Left lung (tissue), 10 donors: ENCODE results near the gene FGF9. TPM values are rescaled to one million over a fixed set of nuclear protein-coding genes. Genes with fewer than 3 reads are reported as not detected.

Experiments used
- ATAC-seq: fragments of 200-7000 bp; cut with Tn5 transposase; one replicate; pipeline ENCODE4 v1.9.1; 2020; ENCODE audit warnings: moderate library complexity
- DNase-seq, 4 donors: peaks; one replicate each; pipeline ENCODE4 v3.0.0-alpha.2; 2013 to 2020
- H3K27ac ChIP-seq, 2 donors: fragments of 200-600 bp; sonication (generic) in 1 of 2; one replicate each; pipeline versions ENCODE4 v1.5.0 to v1.8.0; 2020 to 2021
- H3K27me3 ChIP-seq, 2 donors: fragments of 200-600 bp; sonication (generic) in 1 of 2; one replicate each; pipeline versions ENCODE4 v1.5.0 to v1.8.0; 2020 to 2021
- H3K36me3 ChIP-seq, 2 donors: fragments of 200-600 bp; sonication (generic) in 1 of 2; one replicate each; pipeline versions ENCODE4 v1.5.0 to v1.8.0; 2020 to 2021
- H3K4me1 ChIP-seq, 2 donors: fragments of 200-600 bp; one replicate each; pipeline ENCODE4 v1.8.0; 2021
- H3K4me3 ChIP-seq, 2 donors: fragments of 200-600 bp; sonication (generic) in 1 of 2; one replicate each; pipeline versions ENCODE4 v1.5.0 to v1.8.0; 2020 to 2021; ENCODE audit warnings: mild to moderate bottlenecking in 1 of 2
- H3K9me3 ChIP-seq, 2 donors: fragments of 200-600 bp; sonication (generic) in 1 of 2; one replicate each; pipeline versions ENCODE4 v1.5.0 to v1.8.0; 2020 to 2021
- CTCF ChIP-seq, 2 donors: fragments of 200-600 bp; sonication (generic) in 1 of 2; IDR thresholded peaks; one replicate each; pipeline versions ENCODE4 v1.5.0 to v1.8.0; 2021; ENCODE audit warnings: antibody characterized with exemption in 2 of 2
- intact Hi-C, 2 donors: fragments of 100-400 bp; cut with DNase I; formaldehyde crosslinking; loops; one replicate each; pipeline versions ENCODE4 v1.11.2 to v1.14.2; 2022
- polyA plus RNA-seq, 6 donors: library from polyadenylated mRNA; unstranded; fragments of 120-200 nt; gene quantifications; one replicate each; pipeline ENCODE4 v1.2.1, GENCODE V29; 2013; ENCODE audit not compliant: insufficient read length in 6 of 6
- total RNA-seq, 2 donors: library from RNA; stranded (reverse); fragmentation: NEBNext Ultra II Directional; extraction: Animal tissue kit (Norgen Biotek cat#: 25700); gene quantifications; one replicate each; pipeline ENCODE4 v1.2.1, GENCODE V29; 2021
- donor health status: DM: no; HTN: yes; CAD: no.
- donor health status: DM: no; HTN: no; CAD: no.

FGF9 gene
- total and polyA plus RNA-seq, 8 donors = 1.6 to 35.3 (median 20.0) TPM

GRCh38 chr13:21719463-21719862 is 48.6 kb downstream of the FGF9 start:
- Histone ChIP-seq H3K27ac (no peak overlapping the region), H3K27me3 (no peaks in the 10 kb centered on the region), H3K4me3 (no peak overlapping the region), H3K4me1 (no peaks in the 10 kb centered on the region), H3K36me3 (no peaks in the 10 kb centered on the region), H3K9me3 (peaks cover 0 to under 1% of the 10 kb centered on the region in 2 donors)
- intact Hi-C loops = no loop called here
- ATAC-seq (peak; percentile 82), DNase-seq (no peak)
- no peak for TF ChIP-seq CTCF (IDR thresholded peaks at IDR 0.05)

GRCh38 chr13:21723807-21724505 is 53.1 kb downstream of the FGF9 start:
- DNase-seq = peak in 2 of 4 donors; percentile 31 to 33

GRCh38 chr13:21730186-21730880 is 59.5 kb downstream of the FGF9 start:
- Histone ChIP-seq H3K27ac (no peak overlapping the region), H3K36me3 (no peaks in the 10 kb centered on the region), H3K27me3 (no peaks in the 10 kb centered on the region), H3K9me3 (no peaks in the 10 kb centered on the region), H3K4me1 (no peaks in the 10 kb centered on the region), H3K4me3 (no peak overlapping the region)
- DNase-seq (no peak), ATAC-seq (no peak)
- intact Hi-C loops = no loop called here
- no peak for TF ChIP-seq CTCF (IDR thresholded peaks at IDR 0.05)

More at GRCh38 chr13:21723807-21724505, 53.1 kb downstream of the FGF9 start:
- ATAC-seq = no peak
- no peak for TF ChIP-seq CTCF (IDR thresholded peaks at IDR 0.05)
- Histone ChIP-seq H3K9me3 (peaks cover 0 to 2% of the 10 kb centered on the region in 2 donors), H3K4me1 (no peaks in the 10 kb centered on the region), H3K27ac (no peak overlapping the region), H3K4me3 (no peak overlapping the region), H3K36me3 (no peaks in the 10 kb centered on the region), H3K27me3 (no peaks in the 10 kb centered on the region)
- intact Hi-C loops = no loop called here

GRCh38 chr13:21733475-21734263 is 62.8 kb downstream of the FGF9 start:
- no peak overlapping the region for H3K27ac ChIP-seq

More at GRCh38 chr13:21733475-21734263, 62.8 kb downstream of the FGF9 start:
- H3K9me3 ChIP-seq = no peaks in the 10 kb centered on the region
- TF ChIP-seq CTCF (IDR thresholded peaks at IDR 0.05) = no peak
- no peaks in the 10 kb centered on the region for H3K27me3 ChIP-seq
- DNase-seq = no peak
- no peak for ATAC-seq
- no peaks in the 10 kb centered on the region for H3K36me3 ChIP-seq
- no peaks in the 10 kb centered on the region for H3K4me1 ChIP-seq
- intact Hi-C loops = no loop called here
- no peak overlapping the region for H3K4me3 ChIP-seq
